GM12878 (cell line): ENCODE data around the gene ROBO1. TPM values are rescaled to one million over a fixed set of nuclear protein-coding genes. Genes with fewer than 3 reads are reported as not detected.

Experiments used
- ATAC-seq: fragments of 200-7000 bp; cut with Tn5 transposase; 3 replicates; pipeline ENCODE4 v1.9.1; 2020; ENCODE audit warnings: mild to moderate bottlenecking, moderate library complexity
- BruUV-seq: library from RNA; stranded (reverse); fragments of 400-500 nt; replicated peaks from 2 replicates; lab custom pipeline; 2021; lab: Mats Ljungman, UMichigan
- CTCF ChIA-PET: fragments of 300-600 bp; sonication (Branson Sonifier 250); formaldehyde crosslinking; extraction: SDS; loops from one replicate; lab custom pipeline; 2021; ENCODE audit warnings: inconsistent platforms; lab: Yijun Ruan, JAX
- POLR2A ChIA-PET: fragments of 350-600 bp; formaldehyde crosslinking; extraction: SDS; loops from one replicate; lab custom pipeline; 2021; ENCODE audit warnings: inconsistent platforms; lab: Charles Lee
- RAD21 ChIA-PET: fragments of 300-600 bp; sonication (Branson Sonifier 250); formaldehyde crosslinking; loops from one replicate; lab custom pipeline; 2023; ENCODE audit warnings: antibody characterized with exemption; ENCODE audit not compliant: unreplicated experiment; lab: Charles Lee
- SMC1A ChIA-PET: fragments of 300-600 bp; sonication (Branson Sonifier 250); formaldehyde crosslinking; loops from one replicate; lab custom pipeline; 2023; ENCODE audit not compliant: unreplicated experiment, uncharacterized antibody; lab: Charles Lee
- DNase-seq: peaks from one replicate; pipeline ENCODE4 v3.0.0-alpha.2; 2011; ENCODE audit warnings: low read depth, low spot score
- FAIRE-seq: peaks from 3 replicates; lab custom pipeline; 2011; peaks lifted over from hg19 to GRCh38; lab: Jason Lieb, UNC
- H2AFZ ChIP-seq: 2 replicates; pipeline ENCODE4 v1.6.0; 2011; ENCODE audit warnings: low read depth, low read length, control low read depth; ENCODE audit not compliant: control insufficient read depth
- H3K27ac ChIP-seq: 2 replicates; pipeline ENCODE4 v1.5.1; 2011; ENCODE audit warnings: control low read depth; ENCODE audit not compliant: control insufficient read depth, insufficient read depth
- H3K27me3 ChIP-seq, 2 experiments: replicated peaks in 1 of 2; 2 replicates each; pipeline versions ENCODE4 v1.6.0 to v1.6.1; 2011; ENCODE audit warnings: low read length in 1 of 2; ENCODE audit not compliant: control insufficient read depth in 2 of 2, insufficient read depth in 2 of 2
- H3K36me3 ChIP-seq, 2 experiments: 2 replicates each; pipeline ENCODE4 v1.5.1; 2011; ENCODE audit warnings: low read length in 1 of 2; ENCODE audit not compliant: control insufficient read depth in 2 of 2, insufficient read depth in 2 of 2
- H3K4me1 ChIP-seq: 2 replicates; pipeline ENCODE4 v1.6.1; 2011; ENCODE audit warnings: mild to moderate bottlenecking, low read length, moderate library complexity, mixed read lengths; ENCODE audit not compliant: control insufficient read depth, insufficient read depth
- H3K4me2 ChIP-seq: 2 replicates; pipeline ENCODE4 v1.6.0; 2011; ENCODE audit warnings: control low read depth; ENCODE audit not compliant: control insufficient read depth, insufficient read depth
- H3K4me3 ChIP-seq: fragments of 200-600 bp; sonication (generic); 2 replicates; pipeline ENCODE4 v1.5.1; 2016
- H3K79me2 ChIP-seq: 2 replicates; pipeline ENCODE4 v1.6.0; 2011; ENCODE audit warnings: low read length; ENCODE audit not compliant: control insufficient read depth, insufficient read depth
- H3K9ac ChIP-seq: 2 replicates; pipeline ENCODE4 v1.8.0; 2011; ENCODE audit warnings: low read length, control low read depth, mixed read lengths; ENCODE audit not compliant: control insufficient read depth, insufficient read depth
- H3K9me3 ChIP-seq: replicated peaks from 3 replicates; pipeline ENCODE4 v1.5.1; 2011; ENCODE audit warnings: mild to moderate bottlenecking, low read length; ENCODE audit not compliant: control insufficient read depth, insufficient read depth
- H4K20me1 ChIP-seq: 2 replicates; pipeline ENCODE4 v1.6.0; 2011; ENCODE audit not compliant: control insufficient read depth, insufficient read depth
- ATF3 ChIP-seq: IDR thresholded peaks from 2 replicates; pipeline ENCODE4 v1.6.1; 2011; ENCODE audit warnings: low read depth, mild to moderate bottlenecking, low read length, moderate library complexity, borderline replicate concordance; ENCODE audit errors: extremely low read depth
- BCLAF1 ChIP-seq: fragments of 450-650 bp; IDR thresholded peaks from 2 replicates; pipeline ENCODE4 v1.6.1; 2017; ENCODE audit warnings: antibody characterized with exemption, mild to moderate bottlenecking, moderate library complexity
- BHLHE40 ChIP-seq, 2 experiments: fragments of 450-650 bp in 1 of 2; IDR thresholded peaks; 2 replicates each; pipeline ENCODE4 v1.6.1; 2011 to 2017; ENCODE audit warnings: low read depth in 2 of 2, borderline replicate concordance in 1 of 2, improper control_type of control experiment in 1 of 2, low read length in 1 of 2, mild to moderate bottlenecking in 1 of 2
- BRCA1 ChIP-seq: IDR thresholded peaks from 2 replicates; pipeline ENCODE4 v1.6.1; 2011; ENCODE audit warnings: low read depth, low read length, improper control_type of control experiment
- E2F8 ChIP-seq: fragments of 450-650 bp; IDR thresholded peaks from 2 replicates; pipeline ENCODE4 v1.6.1; 2018; ENCODE audit warnings: mild to moderate bottlenecking, low read depth, moderate library complexity; ENCODE audit not compliant: partially characterized antibody
- PAX5 ChIP-seq: IDR thresholded peaks from 2 replicates; pipeline ENCODE4 v1.6.1; 2011; ENCODE audit warnings: low read depth, low read length, borderline replicate concordance
- POLR2A ChIP-seq: IDR thresholded peaks from 2 replicates; pipeline ENCODE4 v1.6.1; 2011; ENCODE audit warnings: low read depth, mild to moderate bottlenecking, low read length
- POLR2AphosphoS2 ChIP-seq: IDR thresholded peaks from 2 replicates; pipeline ENCODE4 v1.6.1; 2011; ENCODE audit warnings: low read depth, mild to moderate bottlenecking, low read length, improper control_type of control experiment, moderate library complexity
- POU2F2 ChIP-seq: IDR thresholded peaks from 3 replicates; pipeline ENCODE4 v1.6.1; 2011; ENCODE audit warnings: low read depth, mild to moderate bottlenecking, low read length, borderline replicate concordance
- RBBP5 ChIP-seq: fragments of 200-600 bp; sonication (generic); conservative IDR thresholded peaks from 2 replicates; pipeline ENCODE4 v1.6.1; 2016
- RUNX3 ChIP-seq: IDR thresholded peaks from 2 replicates; pipeline ENCODE4 v1.6.1; 2012; ENCODE audit warnings: low read length, inconsistent platforms
- SIX5 ChIP-seq: IDR thresholded peaks from 2 replicates; pipeline ENCODE4 v1.6.1; 2011; ENCODE audit warnings: mild to moderate bottlenecking, low read depth, low read length, moderate library complexity; ENCODE audit not compliant: severe bottlenecking
- STAT1 ChIP-seq: fragments of 450-650 bp; conservative IDR thresholded peaks from 2 replicates; pipeline ENCODE4 v1.6.1; 2014; ENCODE audit warnings: antibody characterized with exemption, mild to moderate bottlenecking
- SUZ12 ChIP-seq: fragments of 200-600 bp; sonication (generic); IDR thresholded peaks from one replicate; pipeline ENCODE4 v1.6.1; 2018; ENCODE audit warnings: antibody characterized with exemption, mild to moderate bottlenecking; ENCODE audit not compliant: unreplicated experiment
- YY1 ChIP-seq: IDR thresholded peaks from 2 replicates; pipeline ENCODE4 v1.6.1; 2011; ENCODE audit warnings: low read depth, mild to moderate bottlenecking, low read length
- WGBS: methylation state at CpG from one replicate; pipeline ENCODE4 v1.1.6; 2016; ENCODE audit warnings: low lambda C conversion rate; ENCODE audit not compliant: insufficient replicate concordance, insufficient coverage; ENCODE audit errors: missing lambda C conversion rate; 5-methylcytosine and 5-hydroxymethylcytosine counted together
- in situ Hi-C: fragments of 300-500 bp; cut with MboI; formaldehyde crosslinking; loops from 9 replicates; pipeline ENCODE4 v1.14.3; 2018; ENCODE audit warnings: mixed read lengths
- intact Hi-C: fragments of 100-400 bp; cut with micrococcal nuclease; formaldehyde crosslinking; loops from one replicate; pipeline ENCODE4 v1.14.2; 2022; ENCODE audit not compliant: unreplicated experiment
- polyA plus RNA-seq, 11 experiments: library from polyadenylated mRNA; depleted of rRNA in 4 of 11; unstranded in 6 of 11; stranded (reverse) in 5 of 11; fragments of >200 nt; fragmentation: Nextera tagmentation in 4 of 11; fragmentation: Illumina TruSeq in 1 of 11; extraction: Ambion mirVana in 4 of 11; extraction: Trizol in 1 of 11; gene quantifications; 1 replicate in 1 of 11; 2 replicates in 10 of 11; pipeline versions ENCODE4 v1.2.1 to v1.2.3, GENCODE V29; 2011 to 2016; ENCODE audit warnings: inconsistent platforms in 2 of 11, missing spikeins in 2 of 11, low read depth in 1 of 11
- total RNA-seq, 4 experiments: library from RNA; depleted of rRNA in 3 of 4; stranded (reverse); fragments of >200 nt in 3 of 4; fragmentation: Illumina TruSeq in 1 of 4; extraction: Trizol in 1 of 4; gene quantifications; 2 replicates each; pipeline versions ENCODE4 v1.2.1 to v1.2.3, GENCODE V29; 2013 to 2021

ROBO1 gene
- total and polyA plus RNA-seq, 10 of the 15 experiments (the other 5 are each of a cell fraction or from before 2014, with no cell fraction given) = 0.29 to 46.5 (median 1.2) TPM

- Histone ChIP-seq H3K4me1 (no peaks in the 10 kb centered on the region), H3K4me3 (no peak overlapping the region), H2AFZ (no peak overlapping the region), H3K79me2 (no peaks in the 10 kb centered on the region), H4K20me1 (no peaks in the 10 kb centered on the region), H3K27ac (no peak overlapping the region), H3K9ac (no peak overlapping the region), H3K36me3 (no peaks in the 10 kb centered on the region), H3K27me3 (no peaks in the 10 kb centered on the region), H3K9me3 (no peaks in the 10 kb centered on the region; the same call in 2 of the 3 replicates), H3K4me2 (no peak overlapping the region)
- intact Hi-C loops (no loop called here), in situ Hi-C loops (no loop called here)
- DNase-seq = no peak
- ChIA-PET POLR2A (no interaction called here), CTCF (no interaction called here), SMC1A (interaction anchor here (0.8 to 1.2 kb wide), 4 partner anchors 34 to 313 kb away, joined by 3 to 4 read pairs (median 3); no protein-coding TSS in a partner anchor), RAD21 (no interaction called here)
- WGBS = 38% methylated on average over 2 of the region's 2 CpGs
- no TSS peak for BruUV-seq
- no peak for ATAC-seq
- no peak for FAIRE-seq
- TF ChIP-seq STAT1 (no peak), RUNX3 (no peak), BRCA1 (no peak), SUZ12 (no peak), YY1 (no peak), SIX5 (no peak), POU2F2 (no peak), E2F8 (no peak), RBBP5 (no peak), ATF3 (no peak), PAX5 (no peak), BCLAF1 (no peak), BHLHE40 (IDR thresholded peaks at IDR 0.05; ENCODE audit: borderline replicate concordance in 1 of 2, low read depth in 2 of 2, low read length in 1 of 2) (no peak), POLR2A (no peak), POLR2AphosphoS2 (no peak)
Measured at GRCh38 chr3:78683284-78683683, 1084.5 kb downstream of the ROBO1 start.
